Measurements from ENCODE around the gene OR51B4. TPM values are rescaled to one million over a fixed set of nuclear protein-coding genes. Genes with fewer than 3 reads are reported as not detected.

OR51B4 gene
- polyA plus RNA-seq, 1 of the 3 experiments (the other 2 are of a cell fraction) = 0.07 TPM

DNA sequence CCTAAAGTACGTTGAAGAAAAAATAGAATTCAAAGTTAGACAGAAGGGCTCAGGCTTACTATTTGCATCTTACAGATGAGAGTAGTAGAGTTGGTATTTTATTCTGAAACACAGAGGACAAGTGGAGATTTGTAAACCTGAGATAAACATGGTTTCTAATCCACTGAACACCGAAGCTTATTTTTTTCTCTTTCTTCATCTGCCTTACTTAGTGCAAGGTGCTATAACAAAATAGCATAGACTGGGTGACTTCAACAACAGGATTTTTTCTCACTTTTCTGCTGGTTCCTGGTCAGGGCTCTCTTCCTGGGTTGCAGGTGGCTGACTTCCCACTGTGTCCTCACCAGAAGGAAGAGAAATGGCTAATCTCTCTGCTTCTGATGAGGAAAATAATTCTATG lies 50.0 kb downstream of the OR51B4 start:
- no peaks in the 10 kb centered on the region for H3K4me1 ChIP-seq (ENCODE audit: control insufficient read depth in 1 of 2, insufficient read depth in 2 of 2, low read depth in 1 of 2, low read length in 1 of 2)
- TF ChIP-seq, protein P1, sequence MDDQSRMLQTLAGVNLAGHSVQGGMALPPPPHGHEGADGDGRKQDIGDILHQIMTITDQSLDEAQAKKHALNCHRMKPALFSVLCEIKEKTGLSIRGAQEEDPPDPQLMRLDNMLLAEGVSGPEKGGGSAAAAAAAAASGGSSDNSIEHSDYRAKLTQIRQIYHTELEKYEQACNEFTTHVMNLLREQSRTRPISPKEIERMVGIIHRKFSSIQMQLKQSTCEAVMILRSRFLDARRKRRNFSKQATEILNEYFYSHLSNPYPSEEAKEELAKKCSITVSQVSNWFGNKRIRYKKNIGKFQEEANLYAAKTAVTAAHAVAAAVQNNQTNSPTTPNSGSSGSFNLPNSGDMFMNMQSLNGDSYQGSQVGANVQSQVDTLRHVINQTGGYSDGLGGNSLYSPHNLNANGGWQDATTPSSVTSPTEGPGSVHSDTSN (IDR thresholded peaks at IDR 0.05) = no peak
- no peak for TF ChIP-seq CTCF (IDR thresholded peaks at IDR 0.05)
- TF ChIP-seq, protein P2, sequence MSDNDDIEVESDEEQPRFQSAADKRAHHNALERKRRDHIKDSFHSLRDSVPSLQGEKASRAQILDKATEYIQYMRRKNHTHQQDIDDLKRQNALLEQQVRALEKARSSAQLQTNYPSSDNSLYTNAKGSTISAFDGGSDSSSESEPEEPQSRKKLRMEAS (IDR thresholded peaks at IDR 0.05; ENCODE audit: low read depth) = no peak
- no peak for TF ChIP-seq REST (IDR thresholded peaks at IDR 0.05; ENCODE audit: low read depth, low read length)
- no peak for TF ChIP-seq SMC3 (IDR thresholded peaks at IDR 0.05; ENCODE audit: low read depth, low read length)
- no peak for TF ChIP-seq YY1 (IDR thresholded peaks at IDR 0.05; ENCODE audit: low read depth)
- no peak for TF ChIP-seq RFX5 (IDR thresholded peaks at IDR 0.05; ENCODE audit: low read length)
- no peak for TF ChIP-seq FOSL2 (IDR thresholded peaks at IDR 0.05; ENCODE audit: borderline replicate concordance, low read depth)
- no peak for TF ChIP-seq RXRA (IDR thresholded peaks at IDR 0.05; ENCODE audit: borderline replicate concordance, low read depth)
- TF ChIP-seq GABPA (IDR thresholded peaks at IDR 0.05; ENCODE audit: low read depth) = no peak
- TF ChIP-seq POLR2AphosphoS5 (IDR thresholded peaks at IDR 0.05; ENCODE audit: low read depth, low read length) = no peak
- TF ChIP-seq EP300 (IDR thresholded peaks at IDR 0.05; ENCODE audit: borderline replicate concordance in 1 of 2, low read depth in 1 of 2, low read length in 1 of 2) = no peak
- ChIA-PET CTCF (no interaction called here), POLR2A (no interaction called here)
- no peaks in the 10 kb centered on the region for H3K9me3 ChIP-seq
- no peak overlapping the region for H3K27ac ChIP-seq (ENCODE audit: low read depth in 2 of 2, low read length in 1 of 2)
- H3K9ac ChIP-seq = no peak overlapping the region
- H3K4me2 ChIP-seq = no peak overlapping the region
- H2AFZ ChIP-seq (ENCODE audit: low read depth) = no peak overlapping the region
- DNase-seq = no peak
- no peaks in the 10 kb centered on the region for H3K9me2 ChIP-seq
- H4K20me1 ChIP-seq (ENCODE audit: insufficient read depth) = no peaks in the 10 kb centered on the region
- H3K36me3 ChIP-seq (replicated peaks in 1 of 2; ENCODE audit: control insufficient read depth in 1 of 2, insufficient read depth in 2 of 2, low read length in 1 of 2) = no peaks in the 10 kb centered on the region
- WGBS (ENCODE audit: low lambda C conversion rate) = 1% methylated on average over 2 of the region's 2 CpGs
- no peak overlapping the region for H3K4me3 ChIP-seq (ENCODE audit: low read depth in 2 of 2, low read length in 1 of 2)
- H3F3A ChIP-seq (replicated peaks; ENCODE audit: insufficient read depth) = no peaks in the 10 kb centered on the region
- no peaks in the 10 kb centered on the region; the same call in 1 of the 2 replicates for H3K27me3 ChIP-seq (ENCODE audit: insufficient read depth)
- no peaks in the 10 kb centered on the region for H3K79me2 ChIP-seq (ENCODE audit: insufficient read depth)

Other genes starting within 250 kb of the OR51B4 start
- gene OR52E2, start 242.3 kb downstream of the OR51B4 start, polyA plus RNA-seq (2012; rRNA removed) = not detected in 2 replicates
- not detected in 2 replicates for gene OR52E1, start 232.4 kb downstream of the OR51B4 start, polyA plus RNA-seq (2012; rRNA removed)
- not detected in 2 replicates for gene OR52A5, start 163.6 kb downstream of the OR51B4 start, polyA plus RNA-seq (2012; rRNA removed)
- not detected in 2 replicates for gene OR52A1, start 147.2 kb downstream of the OR51B4 start, polyA plus RNA-seq (2012; rRNA removed)
- not detected in 2 replicates for gene OR51V1, start 101.3 kb downstream of the OR51B4 start, polyA plus RNA-seq (2012; rRNA removed)
- not detected in 2 replicates for gene HBB, start 74.9 kb downstream of the OR51B4 start, polyA plus RNA-seq (2012; rRNA removed)
- gene HBD, start 67.5 kb downstream of the OR51B4 start, polyA plus RNA-seq (2012; rRNA removed) = not detected in 2 replicates
- not detected in 2 replicates for gene HBG1, start 52.1 kb downstream of the OR51B4 start, polyA plus RNA-seq (2012; rRNA removed)
- gene HBG2, start 47.2 kb downstream of the OR51B4 start, polyA plus RNA-seq (2012; rRNA removed) = 0.33 TPM in 1 of 2 replicates, not detected in the other
- gene HBE1, start 32.0 kb downstream of the OR51B4 start, polyA plus RNA-seq (2012; rRNA removed) = 2.4 TPM in 2 replicates
- gene OR51B2, start 22.4 kb upstream of the OR51B4 start, polyA plus RNA-seq (2012; rRNA removed) = not detected in 2 replicates
- gene OR51B5, start 41.6 kb upstream of the OR51B4 start, polyA plus RNA-seq (2012; rRNA removed) = 0.15 and 0.29 TPM in 2 replicates
- not detected in 2 replicates for gene OR51B6, start 49.6 kb upstream of the OR51B4 start, polyA plus RNA-seq (2012; rRNA removed)
- not detected in 2 replicates for gene OR51M1, start 81.9 kb upstream of the OR51B4 start, polyA plus RNA-seq (2012; rRNA removed)
- not detected in 2 replicates for gene OR51Q1, start 120.2 kb upstream of the OR51B4 start, polyA plus RNA-seq (2012; rRNA removed)
- gene OR51I1, start 139.6 kb upstream of the OR51B4 start, polyA plus RNA-seq (2012; rRNA removed) = 0.08 TPM in 1 of 2 replicates, not detected in the other
- not detected in 2 replicates for gene OR51I2, start 147.4 kb upstream of the OR51B4 start, polyA plus RNA-seq (2012; rRNA removed)
- not detected in 2 replicates for gene OR52D1, start 186.7 kb upstream of the OR51B4 start, polyA plus RNA-seq (2012; rRNA removed)
- gene UBQLN3, start 208.0 kb upstream of the OR51B4 start, polyA plus RNA-seq (2012; rRNA removed) = not detected in 2 replicates
- 0.03 and 0.10 TPM in 2 replicates for gene UBQLNL, start 214.8 kb upstream of the OR51B4 start, polyA plus RNA-seq (2012; rRNA removed)
- not detected in 2 replicates for gene OR52H1, start 246.6 kb upstream of the OR51B4 start, polyA plus RNA-seq (2012; rRNA removed)